Lower lobe of right lung (tissue), 2 donors: ENCODE measurements around the gene HECTD1. TPM values are rescaled to one million over a fixed set of nuclear protein-coding genes. Genes with fewer than 3 reads are reported as not detected.

ENCODE experiments used
- ATAC-seq, 2 donors: fragments of 200-7000 bp; cut with Tn5 transposase; one replicate each; pipeline ENCODE4 v1.9.1; 2020 to 2022; ENCODE audit warnings: mild to moderate bottlenecking in 2 of 2, moderate library complexity in 2 of 2
- DNase-seq: peaks from one replicate; pipeline ENCODE4 v3.0.0-alpha.2; 2020
- H3K27ac ChIP-seq: fragments of 200-600 bp; one replicate; pipeline ENCODE4 v1.8.0; 2022
- H3K27me3 ChIP-seq: fragments of 200-600 bp; one replicate; pipeline ENCODE4 v1.8.0; 2022; ENCODE audit warnings: low read depth
- H3K36me3 ChIP-seq: fragments of 200-600 bp; one replicate; pipeline ENCODE4 v1.8.0; 2022; ENCODE audit warnings: mild to moderate bottlenecking
- H3K4me1 ChIP-seq: fragments of 200-600 bp; one replicate; pipeline ENCODE4 v1.8.0; 2022
- H3K4me3 ChIP-seq: fragments of 200-600 bp; one replicate; pipeline ENCODE4 v1.8.0; 2022; ENCODE audit warnings: mild to moderate bottlenecking
- H3K9me3 ChIP-seq: fragments of 200-600 bp; one replicate; pipeline ENCODE4 v1.8.0; 2022
- CTCF ChIP-seq: fragments of 200-600 bp; IDR thresholded peaks from one replicate; pipeline ENCODE4 v1.8.0; 2022; ENCODE audit warnings: antibody characterized with exemption, mild to moderate bottlenecking
- intact Hi-C: fragments of 100-400 bp; cut with DNase I; formaldehyde crosslinking; loops from one replicate; pipeline ENCODE4 v1.11.0; 2022
- total RNA-seq: library from RNA; stranded (reverse); fragmentation: NEBNext Ultra II Directional; extraction: Animal tissue kit (Norgen Biotek cat#: 25700); gene quantifications from one replicate; pipeline ENCODE4 v1.2.1, GENCODE V29; 2021
- donor health status: DM: no; HTN: yes; CAD: no; lungs with severe emphysema.

Gene HECTD1
- total RNA-seq, 1 donor from 2014 or later: 166 TPM

GRCh38 chr14:31133133-31133532 is 74.5 kb downstream of the HECTD1 start:
- Histone ChIP-seq H3K9me3 (no peaks in the 10 kb centered on the region), H3K36me3 (peaks cover 94% of the 10 kb centered on the region), H3K4me1 (peaks cover 7% of the 10 kb centered on the region), H3K27ac (no peak overlapping the region), H3K4me3 (no peak overlapping the region), H3K27me3 (no peaks in the 10 kb centered on the region)
- intact Hi-C loops: no loop called here
- TF ChIP-seq CTCF: no peak
- ATAC-seq: no peak
- no peak for DNase-seq

- peaks cover 12% of the 10 kb centered on the region for H3K4me1 ChIP-seq
- intact Hi-C loops: no loop called here
- ATAC-seq: peak; percentile 51 to 53
- TF ChIP-seq CTCF: no peak
- H3K9me3 ChIP-seq: no peaks in the 10 kb centered on the region
- peaks cover 96% of the 10 kb centered on the region for H3K36me3 ChIP-seq
- DNase-seq: no peak
- no peaks in the 10 kb centered on the region for H3K27me3 ChIP-seq
- no peak overlapping the region for H3K4me3 ChIP-seq
- no peak overlapping the region for H3K27ac ChIP-seq
Measured at GRCh38 chr14:31128601-31129526, 78.7 kb downstream of the HECTD1 start.

- Histone ChIP-seq H3K27ac (no peak overlapping the region), H3K36me3 (peaks cover 96% of the 10 kb centered on the region), H3K4me3 (no peak overlapping the region), H3K4me1 (peaks cover 12% of the 10 kb centered on the region), H3K9me3 (no peaks in the 10 kb centered on the region), H3K27me3 (no peaks in the 10 kb centered on the region)
- TF ChIP-seq CTCF: no peak
- DNase-seq: no peak
- peak; percentile 75 to 87 for ATAC-seq
- intact Hi-C loops: no loop called here
Measured at GRCh38 chr14:31127690-31128089, 79.9 kb downstream of the HECTD1 start.

GRCh38 chr14:31126680-31127079 is 80.9 kb downstream of the HECTD1 start:
- TF ChIP-seq CTCF: no peak
- Histone ChIP-seq H3K4me3 (no peak overlapping the region), H3K4me1 (peaks cover 12% of the 10 kb centered on the region), H3K27ac (no peak overlapping the region), H3K9me3 (no peaks in the 10 kb centered on the region), H3K27me3 (no peaks in the 10 kb centered on the region), H3K36me3 (peaks cover 96% of the 10 kb centered on the region)
- ATAC-seq: no peak
- intact Hi-C loops: no loop called here
- DNase-seq: no peak

GRCh38 chr14:31125231-31125630 is 82.4 kb downstream of the HECTD1 start:
- DNase-seq (no peak), ATAC-seq (no peak)
- H3K9me3 ChIP-seq: no peaks in the 10 kb centered on the region
- intact Hi-C loops: no loop called here
- peaks cover 98% of the 10 kb centered on the region for H3K36me3 ChIP-seq
- peaks cover 12% of the 10 kb centered on the region for H3K4me1 ChIP-seq
- no peaks in the 10 kb centered on the region for H3K27me3 ChIP-seq
- H3K4me3 ChIP-seq: no peak overlapping the region
- TF ChIP-seq CTCF: no peak
- no peak overlapping the region for H3K27ac ChIP-seq
